ENCODE data around the gene GLT1D1.

DNA sequence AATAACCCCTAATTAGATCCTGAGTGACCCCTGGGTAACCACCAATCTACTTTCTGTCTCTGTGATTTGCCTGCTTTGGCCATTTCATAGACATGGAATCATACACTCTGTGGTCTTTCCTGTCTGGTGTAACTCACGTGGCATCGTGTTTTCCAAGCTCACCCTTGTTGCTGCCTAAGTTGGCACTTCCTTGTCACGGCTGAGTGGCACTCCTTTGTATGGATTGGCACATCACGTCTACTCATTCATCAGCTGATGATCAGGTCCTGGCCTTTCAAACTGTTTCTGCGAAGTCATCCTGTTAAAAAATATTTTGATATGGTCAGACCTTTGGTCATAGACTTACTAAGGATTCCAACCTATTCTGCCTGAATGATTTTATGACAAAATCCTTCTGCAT is 87.7 kb downstream of the GLT1D1 start:
- no peak for TF ChIP-seq POLR2A (IDR thresholded peaks at IDR 0.05)
- TF ChIP-seq CTCF (IDR thresholded peaks at IDR 0.05), result no peak

Measured in breast epithelium (tissue), 3 donors.